Activated CD8-positive, alpha-beta memory T cell treated with anti-CD3 and anti-CD28 coated beads, Interleukin-2, amount 50 U/mL, for 4 hours (primary cell): ENCODE data around the gene GORAB.

ENCODE experiments used
- DNase-seq: peaks from one replicate; pipeline ENCODE4 v3.0.0-alpha.2; 2020

GORAB gene

GRCh38 chr1:170593173-170594011 is 61.4 kb downstream of the GORAB start:
- DNase-seq, result no peak

GRCh38 chr1:170594066-170594626 is 62.2 kb downstream of the GORAB start:
- DNase-seq, result no peak

- DNase-seq, result no peak
These were observed 64.7 kb downstream of the GORAB start for GRCh38 chr1:170596701-170597100.

GRCh38 chr1:170598618-170599017 is 66.7 kb downstream of the GORAB start:
- no peak for DNase-seq

GRCh38 chr1:170599033-170599432 is 67.1 kb downstream of the GORAB start:
- no peak for DNase-seq

GRCh38 chr1:170601866-170602265 is 69.9 kb downstream of the GORAB start:
- no peak for DNase-seq
